HepG2 (cell line): Measurements from ENCODE around the gene SLC4A11. TPM values are rescaled to one million over a fixed set of nuclear protein-coding genes. Genes with fewer than 3 reads are reported as not detected.

Experiments used
- AGO2 ChIP-seq: fragments of 200-400 bp; formaldehyde crosslinking; optimal IDR thresholded peaks from 2 replicates; pipeline ENCODE3; 2017; ENCODE audit warnings: mild to moderate bottlenecking, low read depth, low read length, moderate library complexity
- BRD4 ChIP-seq: sonication (generic); formaldehyde crosslinking; IDR thresholded peaks from 2 replicates; pipeline ENCODE4 v1.4.0; 2020; ENCODE audit warnings: missing genetic modification reagents
- DNMT1 ChIP-seq: sonication (generic); formaldehyde crosslinking; IDR thresholded peaks from 2 replicates; pipeline ENCODE4 v1.5.1; 2020; ENCODE audit warnings: mild to moderate bottlenecking, missing genetic modification reagents
- DR1 ChIP-seq: sonication (generic); formaldehyde crosslinking; IDR thresholded peaks from 2 replicates; pipeline ENCODE4 v1.8.0; 2021; ENCODE audit warnings: mild to moderate bottlenecking, missing genetic modification reagents, inconsistent platforms
- EP300 ChIP-seq, 3 experiments: sonication (generic) in 1 of 3; formaldehyde crosslinking in 1 of 3; IDR thresholded peaks; 2 replicates each; pipeline versions ENCODE4 v1.5.1 to v1.6.1; 2011 to 2020; ENCODE audit warnings: low read depth in 2 of 3, low read length in 2 of 3, borderline replicate concordance in 1 of 3, improper control_type of control experiment in 1 of 3, mild to moderate bottlenecking in 1 of 3, missing genetic modification reagents in 1 of 3, moderate library complexity in 1 of 3
- ESRRA ChIP-seq: sonication (generic); formaldehyde crosslinking; IDR thresholded peaks from 2 replicates; pipeline ENCODE4 v1.5.1; 2020; ENCODE audit warnings: mild to moderate bottlenecking, low read depth, missing genetic modification reagents
- GABPA ChIP-seq, 2 experiments: IDR thresholded peaks; 2 replicates each; pipeline ENCODE4 v1.6.1; 2011 to 2016; ENCODE audit warnings: low read depth in 2 of 2, low read length in 1 of 2, missing biosample characterization in 1 of 2, missing genetic modification characterization in 1 of 2
- KDM2A ChIP-seq: sonication (generic); formaldehyde crosslinking; IDR thresholded peaks from 2 replicates; pipeline ENCODE4 v1.4.0; 2020; ENCODE audit warnings: low read depth, missing genetic modification reagents, borderline replicate concordance
- KDM4B ChIP-seq: sonication (generic); formaldehyde crosslinking; IDR thresholded peaks from 2 replicates; pipeline ENCODE4 v1.4.0; 2020; ENCODE audit warnings: missing genetic modification reagents
- MXD4 ChIP-seq: IDR thresholded peaks from 2 replicates; pipeline ENCODE4 v1.6.1; 2016; ENCODE audit warnings: mild to moderate bottlenecking, missing biosample characterization, missing genetic modification reagents
- NAIF1 ChIP-seq: sonication (generic); formaldehyde crosslinking; IDR thresholded peaks from 2 replicates; pipeline ENCODE4 v1.5.0; 2020; ENCODE audit warnings: mild to moderate bottlenecking, missing genetic modification reagents, borderline replicate concordance
- POLR2A ChIP-seq, 2 experiments: IDR thresholded peaks; 2 replicates each; pipeline ENCODE4 v1.6.1; 2011; ENCODE audit warnings: low read depth in 2 of 2, low read length in 2 of 2, mild to moderate bottlenecking in 1 of 2, moderate library complexity in 1 of 2; ENCODE audit not compliant: insufficient read depth in 1 of 2
- RNF2 ChIP-seq: fragments of 450-650 bp; conservative IDR thresholded peaks from 2 replicates; pipeline ENCODE4 v1.6.1; 2016; ENCODE audit warnings: low read depth
- SMARCC2 ChIP-seq: fragments of 450-650 bp; IDR thresholded peaks from 2 replicates; pipeline ENCODE4 v1.6.1; 2017; ENCODE audit warnings: antibody characterized with exemption, mild to moderate bottlenecking
- SP4 ChIP-seq: sonication (generic); formaldehyde crosslinking; IDR thresholded peaks from 2 replicates; pipeline ENCODE4 v1.8.1; 2023; ENCODE audit warnings: mild to moderate bottlenecking, missing genetic modification reagents
- TEAD2 ChIP-seq: sonication (generic); formaldehyde crosslinking; IDR thresholded peaks from 2 replicates; pipeline ENCODE4 v1.9.0; 2021; ENCODE audit warnings: missing genetic modification reagents
- TEAD3 ChIP-seq: optimal IDR thresholded peaks from 2 replicates; pipeline ENCODE3; 2016; ENCODE audit warnings: borderline replicate concordance
- TOE1 ChIP-seq: sonication (generic); formaldehyde crosslinking; IDR thresholded peaks from 2 replicates; pipeline ENCODE4 v1.4.0; 2020; ENCODE audit warnings: mild to moderate bottlenecking, missing genetic modification reagents
- ZBTB1 ChIP-seq: sonication (generic); formaldehyde crosslinking; IDR thresholded peaks from 2 replicates; pipeline ENCODE4 v1.4.0; 2020; ENCODE audit warnings: missing genetic modification reagents, borderline replicate concordance
- ZBTB38 ChIP-seq: sonication (generic); formaldehyde crosslinking; IDR thresholded peaks from 2 replicates; pipeline ENCODE4 v1.5.1; 2020; ENCODE audit warnings: mild to moderate bottlenecking, missing genetic modification reagents
- ZNF160 ChIP-seq: sonication (generic); formaldehyde crosslinking; IDR thresholded peaks from 2 replicates; pipeline ENCODE4 v1.8.0; 2022; ENCODE audit warnings: mild to moderate bottlenecking, inconsistent platforms, missing genetic modification reagents
- ZNF317 ChIP-seq: sonication (generic); formaldehyde crosslinking; IDR thresholded peaks from 2 replicates; pipeline ENCODE4 v1.5.0; 2020; ENCODE audit warnings: mild to moderate bottlenecking, missing genetic modification reagents
- ZNF333 ChIP-seq: sonication (generic); formaldehyde crosslinking; IDR thresholded peaks from 2 replicates; pipeline ENCODE4 v1.4.0; 2020; ENCODE audit warnings: mild to moderate bottlenecking, missing genetic modification reagents, borderline replicate concordance
- ZNF556 ChIP-seq: sonication (generic); formaldehyde crosslinking; IDR thresholded peaks from 2 replicates; pipeline ENCODE4 v1.4.0; 2020; ENCODE audit warnings: mild to moderate bottlenecking, missing genetic modification reagents, borderline replicate concordance
- ZNF598 ChIP-seq: sonication (generic); formaldehyde crosslinking; IDR thresholded peaks from 2 replicates; pipeline ENCODE4 v1.5.1; 2020; ENCODE audit warnings: mild to moderate bottlenecking, missing genetic modification reagents, borderline replicate concordance
- ZNF781 ChIP-seq: sonication (generic); formaldehyde crosslinking; IDR thresholded peaks from 2 replicates; pipeline ENCODE4 v1.5.1; 2020; ENCODE audit warnings: borderline replicate concordance, mild to moderate bottlenecking, missing genetic modification reagents; ENCODE audit errors: not compliant biosample characterization
- polyA plus RNA-seq, 8 experiments: library from polyadenylated mRNA; depleted of rRNA in 3 of 8; stranded (reverse) in 7 of 8; unstranded in 1 of 8; fragments of >200 nt; fragmentation: Illumina TruSeq in 4 of 8; extraction: Trizol in 4 of 8; gene quantifications; 2 replicates each; pipeline versions ENCODE4 v1.2.1 to v1.2.3, GENCODE V29; 2011 to 2016; ENCODE audit warnings: low read depth in 4 of 8, missing spikeins in 1 of 8, mixed read lengths in 1 of 8; ENCODE audit not compliant: insufficient read depth in 1 of 8
- total RNA-seq, 5 experiments: library from RNA; depleted of rRNA; stranded (reverse); fragments of >200 nt; fragmentation: Illumina TruSeq; extraction: Trizol; gene quantifications; 2 replicates each; pipeline ENCODE4 v1.2.3, GENCODE V29; 2016; ENCODE audit warnings: low read depth in 1 of 5
- TF ChIP-seq, protein P1 (sequence below): sonication (generic); formaldehyde crosslinking; IDR thresholded peaks from 2 replicates; pipeline ENCODE4 v1.4.0; 2020; ENCODE audit warnings: mild to moderate bottlenecking, missing genetic modification reagents
- TF ChIP-seq, protein P2 (sequence below): sonication (generic); formaldehyde crosslinking; conservative IDR thresholded peaks from 2 replicates; pipeline ENCODE4 v1.8.0; 2022; ENCODE audit warnings: low read depth, missing genetic modification reagents

Gene SLC4A11
- total and polyA plus RNA-seq, 2 of the 13 experiments (the other 11 are each of a cell fraction or from before 2014, with no cell fraction given) = 3.9 to 27.0 TPM

DNA sequence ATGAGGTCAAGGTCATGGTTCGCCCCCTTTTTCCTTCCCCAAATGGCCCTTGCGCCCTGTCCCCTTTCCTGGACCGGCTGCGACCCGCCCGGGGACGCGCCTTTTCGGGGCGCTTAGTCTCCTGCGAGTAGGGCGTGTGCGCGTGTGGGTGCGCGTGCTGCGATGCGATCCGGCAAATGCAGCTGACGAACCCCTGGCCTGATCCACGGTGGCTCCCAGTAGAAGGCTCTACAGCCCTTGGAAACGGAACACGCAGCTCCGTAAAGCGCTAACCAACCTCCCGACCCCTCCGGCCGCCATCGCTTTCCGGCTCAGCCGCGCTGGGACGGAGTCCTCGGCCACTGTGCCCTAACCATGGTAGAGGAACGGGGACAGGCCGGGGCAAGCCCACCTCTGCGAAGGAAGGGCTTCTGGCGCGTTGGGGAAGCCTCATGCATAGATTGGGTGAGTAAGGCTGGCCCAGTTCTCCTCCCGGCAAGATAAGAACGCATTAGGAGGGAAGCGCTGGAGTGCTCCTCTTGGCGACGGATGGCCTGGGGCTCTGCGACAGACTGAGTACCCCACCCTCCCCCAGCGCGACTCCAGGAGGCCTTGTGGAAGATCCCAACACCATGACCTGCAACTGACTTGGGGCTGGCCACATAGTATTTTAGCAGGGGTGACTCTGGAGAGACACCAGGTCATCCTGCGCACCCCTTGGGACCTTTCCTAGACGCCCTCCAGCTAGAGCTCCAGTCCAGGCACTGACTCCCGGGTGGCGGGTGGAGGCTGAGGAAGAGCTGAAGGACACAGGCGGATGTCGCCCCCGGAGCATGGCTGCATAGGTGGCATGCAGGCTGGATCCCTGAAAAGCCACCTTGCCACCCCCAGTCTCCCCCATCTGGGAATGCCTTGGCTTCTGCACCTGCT lies 1.1 kb upstream of the SLC4A11 start (continued):
- TF ChIP-seq, protein P1, sequence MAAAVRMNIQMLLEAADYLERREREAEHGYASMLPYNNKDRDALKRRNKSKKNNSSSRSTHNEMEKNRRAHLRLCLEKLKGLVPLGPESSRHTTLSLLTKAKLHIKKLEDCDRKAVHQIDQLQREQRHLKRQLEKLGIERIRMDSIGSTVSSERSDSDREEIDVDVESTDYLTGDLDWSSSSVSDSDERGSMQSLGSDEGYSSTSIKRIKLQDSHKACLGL (CRISPR knock-in tag) = peak; percentile 57; the same call in 1 of the 2 replicates
- 0 out of 2 replicates have a peak, but pooled peaks have one; percentile 12 for TF ChIP-seq KDM2A (CRISPR knock-in tag)
- no peak for TF ChIP-seq ZNF781 (CRISPR knock-in tag)
- no peak for TF ChIP-seq TOE1
- 0 out of 2 replicates have a peak, but pooled peaks have one; percentile 17 for TF ChIP-seq DR1 (CRISPR knock-in tag)
- TF ChIP-seq ZBTB1 (CRISPR knock-in tag) = no peak
- peak; percentile 27 for TF ChIP-seq DNMT1 (CRISPR knock-in tag)
- TF ChIP-seq ZBTB38 (CRISPR knock-in tag) = peak; percentile 91
- peak; percentile 22; the same call in 1 of the 2 replicates for TF ChIP-seq ESRRA (CRISPR knock-in tag)
- no peak for TF ChIP-seq NAIF1 (CRISPR knock-in tag)
- TF ChIP-seq GABPA (IDR thresholded peaks at IDR 0.05; ENCODE audit: low read depth, low read length) = no peak
- no peak for TF ChIP-seq GABPA (CRISPR knock-in tag; IDR thresholded peaks at IDR 0.05; ENCODE audit: low read depth)
- no peak for TF ChIP-seq EP300 (IDR thresholded peaks at IDR 0.05; ENCODE audit: low read depth in 2 of 2, low read length in 2 of 2)
- TF ChIP-seq EP300 (CRISPR knock-in tag; IDR thresholded peaks at IDR 0.05; ENCODE audit: borderline replicate concordance) = peak; percentile 7; the same call in 1 of the 2 replicates
- TF ChIP-seq ZNF333 (CRISPR knock-in tag) = 0 out of 2 replicates have a peak, but pooled peaks have one; percentile 70
- TF ChIP-seq ZNF160 = peak; percentile 35; the same call in 1 of the 2 replicates
- TF ChIP-seq TEAD3 = peak; percentile 7
- 0 out of 2 replicates have a peak, but pooled peaks have one; percentile 1 for TF ChIP-seq MXD4 (CRISPR knock-in tag)
- peak; percentile 83; the same call in 1 of the 2 replicates for TF ChIP-seq ZNF598 (CRISPR knock-in tag)
- peak; percentile 34; the same call in 1 of the 2 replicates for TF ChIP-seq ZNF317 (CRISPR knock-in tag)
- TF ChIP-seq AGO2 = peak; percentile 8
- 0 out of 2 replicates have a peak, but pooled peaks have one; percentile 18 for TF ChIP-seq BRD4 (CRISPR knock-in tag)
- no peak for TF ChIP-seq POLR2A (IDR thresholded peaks at IDR 0.05; ENCODE audit: insufficient read depth in 1 of 2, low read depth in 2 of 2, low read length in 2 of 2)
- TF ChIP-seq TEAD2 (CRISPR knock-in tag) = no peak
- TF ChIP-seq, protein P2, sequence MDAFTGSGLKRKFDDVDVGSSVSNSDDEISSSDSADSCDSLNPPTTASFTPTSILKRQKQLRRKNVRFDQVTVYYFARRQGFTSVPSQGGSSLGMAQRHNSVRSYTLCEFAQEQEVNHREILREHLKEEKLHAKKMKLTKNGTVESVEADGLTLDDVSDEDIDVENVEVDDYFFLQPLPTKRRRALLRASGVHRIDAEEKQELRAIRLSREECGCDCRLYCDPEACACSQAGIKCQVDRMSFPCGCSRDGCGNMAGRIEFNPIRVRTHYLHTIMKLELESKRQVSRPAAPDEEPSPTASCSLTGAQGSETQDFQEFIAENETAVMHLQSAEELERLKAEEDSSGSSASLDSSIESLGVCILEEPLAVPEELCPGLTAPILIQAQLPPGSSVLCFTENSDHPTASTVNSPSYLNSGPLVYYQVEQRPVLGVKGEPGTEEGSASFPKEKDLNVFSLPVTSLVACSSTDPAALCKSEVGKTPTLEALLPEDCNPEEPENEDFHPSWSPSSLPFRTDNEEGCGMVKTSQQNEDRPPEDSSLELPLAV (CRISPR knock-in tag) = no peak
- TF ChIP-seq SMARCC2 = no peak
- TF ChIP-seq KDM4B (CRISPR knock-in tag) = no peak
- TF ChIP-seq RNF2 = no peak
- TF ChIP-seq ZNF556 (CRISPR knock-in tag) = 0 out of 2 replicates have a peak, but pooled peaks have one; percentile 1
- TF ChIP-seq SP4 = 0 out of 2 replicates have a peak, but pooled peaks have one; percentile 50
